Fibroblast of peridontal ligament (primary cell): ENCODE data around the gene CMTM2.

ENCODE experiments used
- DNase-seq: peaks from one replicate; pipeline ENCODE4 v3.0.0-alpha.2; 2010; ENCODE audit errors: extremely low read depth

Gene CMTM2, protein sequence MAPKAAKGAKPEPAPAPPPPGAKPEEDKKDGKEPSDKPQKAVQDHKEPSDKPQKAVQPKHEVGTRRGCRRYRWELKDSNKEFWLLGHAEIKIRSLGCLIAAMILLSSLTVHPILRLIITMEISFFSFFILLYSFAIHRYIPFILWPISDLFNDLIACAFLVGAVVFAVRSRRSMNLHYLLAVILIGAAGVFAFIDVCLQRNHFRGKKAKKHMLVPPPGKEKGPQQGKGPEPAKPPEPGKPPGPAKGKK

DNA sequence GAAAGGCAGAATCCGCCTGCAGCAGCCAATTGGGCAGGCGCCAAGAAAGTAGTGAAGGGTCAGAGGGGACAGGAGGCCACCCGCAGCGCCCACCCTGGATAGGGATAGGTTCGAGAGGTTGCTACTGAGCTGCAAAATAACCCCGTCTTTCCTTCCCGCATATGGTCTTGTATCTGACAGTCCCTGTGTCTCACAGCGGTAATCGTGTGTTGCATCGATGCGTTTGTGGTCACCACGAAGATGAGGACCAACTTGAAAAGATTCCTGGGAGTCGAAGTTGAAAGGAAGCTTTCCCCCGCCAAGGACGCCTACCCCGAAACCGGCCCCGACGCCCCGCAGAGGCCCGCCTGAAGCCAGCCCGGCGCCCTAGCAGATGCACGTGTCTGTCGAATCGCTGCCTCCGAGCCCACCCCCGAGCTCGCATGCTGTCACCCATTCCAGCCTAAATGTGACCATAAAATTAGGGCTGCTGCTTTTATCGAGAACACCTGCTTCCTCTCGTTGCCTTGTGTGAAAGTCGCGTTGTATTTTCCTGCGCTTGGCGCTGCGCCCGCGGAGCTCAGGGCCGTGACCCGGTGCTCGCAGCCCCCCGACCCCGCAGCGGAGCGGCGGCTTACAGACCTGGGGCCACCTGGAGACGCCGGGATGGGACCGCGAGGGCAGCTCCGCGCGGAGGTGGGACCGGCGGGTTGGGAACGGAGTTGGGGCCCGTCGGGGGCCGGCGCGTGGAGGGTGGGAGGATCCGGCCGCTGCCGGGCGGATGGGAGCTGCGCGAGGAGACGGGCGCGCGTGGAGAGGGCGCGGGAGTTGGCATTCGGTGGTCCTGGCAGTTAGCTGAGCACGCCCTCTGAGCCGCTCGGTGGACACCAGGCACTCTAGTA is at the start of gene CMTM2:
Gene CMTM2 (plus strand): TSS at position 813 of the 881 bp plus-strand sequence. CDS start 145 bp downstream, outside the sequence.
- DNase-seq, result no peak

DNA sequence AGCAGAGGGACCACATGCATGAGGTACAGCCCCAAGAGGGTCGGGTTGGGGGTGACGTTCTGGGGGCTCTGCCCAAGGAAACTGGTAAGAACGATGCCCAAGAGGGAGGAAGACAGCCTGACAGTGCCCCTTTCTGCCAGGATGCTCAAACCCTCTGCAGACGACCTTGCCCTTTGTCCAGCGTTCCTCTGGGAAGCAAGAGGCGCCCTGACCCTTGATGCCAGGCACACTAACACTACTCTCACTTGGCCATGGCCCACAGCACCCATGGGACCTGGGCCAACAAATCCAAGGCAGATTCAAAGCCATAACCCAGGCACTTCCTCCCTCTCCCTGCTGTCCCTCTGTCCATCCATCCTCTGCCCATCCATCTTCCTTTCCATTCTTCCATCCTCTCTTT is 49.8 kb upstream of the CMTM2 start:
- DNase-seq, result no peak

DNA sequence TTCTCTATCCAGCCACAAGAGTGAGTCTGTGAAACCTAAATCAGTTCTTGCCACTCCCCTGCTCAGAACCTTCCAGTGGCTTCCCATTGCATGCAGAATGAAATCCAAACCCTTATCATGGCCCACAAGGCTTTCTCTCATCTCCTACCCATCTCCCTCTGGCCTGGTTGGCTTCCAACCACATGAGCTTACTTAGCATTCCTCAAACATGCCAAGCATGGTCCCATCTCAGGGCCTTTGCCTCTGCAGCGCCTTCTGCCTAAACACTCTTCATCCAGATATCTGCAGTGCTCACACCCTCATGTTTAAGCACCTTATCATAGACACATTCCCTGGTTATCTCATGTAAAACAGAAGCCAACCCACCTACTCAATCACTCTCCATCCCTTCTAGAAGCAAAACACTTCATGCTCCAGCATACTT is 44.9 kb upstream of the CMTM2 start:
- DNase-seq, result peak; percentile 11

DNA sequence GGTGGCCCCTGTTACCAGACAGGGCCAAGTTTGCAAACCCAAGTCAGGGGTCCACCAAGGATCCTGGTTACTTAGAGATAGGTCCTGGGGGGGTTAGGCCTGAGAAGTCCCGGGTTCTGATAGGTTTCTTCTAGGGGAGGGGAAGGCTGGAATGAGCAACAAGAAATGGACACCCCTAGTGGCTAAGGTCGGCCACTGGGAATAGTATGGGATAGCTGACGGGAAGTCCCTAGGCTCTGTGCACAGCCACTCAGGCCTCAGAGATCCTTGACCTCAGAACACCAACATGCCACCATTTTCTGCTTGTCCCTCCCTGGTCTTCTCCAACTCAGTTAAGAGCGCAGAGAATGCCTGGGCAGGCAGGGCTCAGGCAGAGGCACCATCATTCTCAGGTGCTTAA is 42.7 kb upstream of the CMTM2 start:
- no peak for DNase-seq

DNA sequence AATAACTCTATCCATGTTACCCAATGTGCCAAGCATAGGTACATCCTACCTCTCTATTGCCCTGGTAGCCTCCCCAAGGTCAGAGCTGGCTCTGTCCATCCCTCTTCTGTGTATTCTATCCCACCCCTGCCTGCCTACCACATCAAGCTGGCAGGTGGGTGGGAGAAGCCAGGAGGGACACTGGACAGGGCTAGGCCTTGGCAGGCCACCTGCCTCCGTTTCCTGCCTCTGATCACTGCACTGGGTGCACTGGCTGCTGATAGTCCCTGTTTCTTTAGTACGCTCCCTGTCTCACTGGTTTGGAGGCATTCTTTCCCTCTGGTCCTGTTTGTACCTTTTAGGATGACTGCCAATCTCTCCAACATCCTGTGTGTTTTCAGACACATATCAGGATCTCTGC is 42.0 kb upstream of the CMTM2 start:
- DNase-seq, result no peak

DNA sequence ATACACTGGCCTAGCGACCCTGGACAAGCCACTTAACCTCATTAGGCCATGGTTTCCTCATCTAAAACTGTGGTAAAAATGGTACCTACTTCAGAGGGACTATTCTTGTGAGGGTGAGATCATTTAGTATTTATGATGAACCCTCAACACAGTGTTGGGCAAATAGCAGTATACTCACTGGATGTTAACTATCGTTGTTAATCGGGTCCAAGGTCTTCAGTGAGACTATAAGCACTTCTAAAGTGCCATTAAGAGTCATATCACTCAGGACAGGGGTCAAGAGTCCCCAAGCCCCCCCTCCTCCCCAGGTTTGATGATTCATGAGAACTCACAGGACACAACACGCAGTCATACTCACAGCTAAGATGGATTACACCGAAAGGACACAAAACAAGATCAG is 40.4 kb upstream of the CMTM2 start:
- no peak for DNase-seq

DNA sequence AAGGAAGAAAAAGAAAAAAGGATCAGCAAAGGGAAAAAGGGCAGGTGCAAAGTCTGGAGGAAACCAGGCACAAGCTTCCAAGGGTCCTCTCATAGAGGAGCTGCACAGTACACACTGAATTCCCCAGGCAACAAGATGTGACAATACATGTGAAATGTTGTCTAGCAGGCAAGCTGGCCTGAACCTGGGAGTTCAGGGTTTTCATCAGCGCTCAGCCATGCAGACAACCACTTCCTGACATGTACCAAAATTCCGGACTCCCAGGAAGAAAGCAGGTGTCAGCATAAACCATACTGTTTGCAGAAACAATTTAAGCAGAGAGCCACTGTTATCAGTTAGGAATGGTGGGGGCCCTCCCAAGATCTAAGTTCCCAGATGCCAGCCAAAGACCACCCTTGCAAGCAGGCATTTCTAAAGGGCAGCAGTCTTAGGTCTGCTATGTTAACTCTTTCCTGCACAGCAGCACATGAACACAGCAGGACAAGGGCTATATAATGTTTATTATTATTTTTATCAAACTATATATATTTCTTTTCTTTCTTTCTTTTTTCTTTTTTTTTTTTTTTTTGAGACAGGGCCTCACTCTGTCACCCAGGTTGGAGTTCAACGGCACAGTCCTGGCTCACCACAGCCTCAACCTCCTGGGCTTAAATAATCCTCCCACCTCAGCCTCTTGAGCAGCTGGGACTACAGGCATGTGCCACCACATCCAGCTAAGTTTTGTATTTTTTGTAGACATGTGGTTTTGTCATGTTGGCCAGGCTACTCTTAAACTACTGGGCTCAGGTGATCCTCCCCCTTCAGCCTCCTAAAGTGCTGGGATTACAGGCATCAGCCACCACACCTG is 39.4 kb upstream of the CMTM2 start:
- DNase-seq, result no peak

DNA sequence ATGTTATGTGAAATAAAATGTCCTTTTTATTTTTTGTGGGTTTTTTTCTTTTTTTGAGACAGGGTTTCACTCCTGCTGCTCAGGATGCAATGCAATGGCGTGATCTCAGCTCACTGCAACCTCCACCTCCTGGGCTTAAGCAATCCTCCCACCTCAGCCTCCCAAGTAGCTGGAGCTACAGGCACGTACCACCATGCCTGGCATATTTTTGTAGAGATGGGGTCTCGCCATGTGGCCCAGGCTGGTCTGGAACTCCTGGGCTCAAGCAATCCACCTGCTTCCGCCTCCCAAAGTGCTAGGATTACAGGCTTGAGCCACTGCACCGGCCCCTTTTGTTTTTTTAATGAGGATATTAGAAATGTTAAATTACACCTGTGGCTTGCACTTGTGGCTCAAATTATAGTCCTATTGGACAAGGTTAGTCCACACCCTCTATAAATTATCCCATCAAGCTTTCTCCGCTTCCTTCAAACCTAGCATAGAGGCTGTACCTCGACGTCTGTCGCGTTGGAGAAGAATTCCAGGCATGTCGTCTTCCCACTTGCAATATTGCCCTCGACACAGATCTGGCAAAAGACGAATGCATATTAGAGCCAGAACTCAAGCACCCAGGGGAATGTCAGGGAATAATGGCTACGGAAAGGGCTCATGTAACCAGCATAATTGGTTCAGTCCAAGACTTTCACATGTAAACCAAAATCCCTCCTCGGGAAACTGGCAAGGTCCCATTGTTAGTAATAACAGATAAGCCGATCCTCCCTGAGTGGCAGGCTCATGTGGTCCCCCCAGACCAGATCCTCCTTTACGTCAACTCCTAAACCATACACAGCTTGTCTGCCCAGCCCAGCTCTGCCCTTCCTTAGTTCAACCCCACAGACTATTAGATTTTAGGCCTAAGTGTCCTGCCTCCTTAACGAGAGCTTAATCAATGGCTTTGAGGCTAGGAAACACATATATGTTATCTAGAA is 37.6 kb upstream of the CMTM2 start:
- no peak for DNase-seq

DNA sequence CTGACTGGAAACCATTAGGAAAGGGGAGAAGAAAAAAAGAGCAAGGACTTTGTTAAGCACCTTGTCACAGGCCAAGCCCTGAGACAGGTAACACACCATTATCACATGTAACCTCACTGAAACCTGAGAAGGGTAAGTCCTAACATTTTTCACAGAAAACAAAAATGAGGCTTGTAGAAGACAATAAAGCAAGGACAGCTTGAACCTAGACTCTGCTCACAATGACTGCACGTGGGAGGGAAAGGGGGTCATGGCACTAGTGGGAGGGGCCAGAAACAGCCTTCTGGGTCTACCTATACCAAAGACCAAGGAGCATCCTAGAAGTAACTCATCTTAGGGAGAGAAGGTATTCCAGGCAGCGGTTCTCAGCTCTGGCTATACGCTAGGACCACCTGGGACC is 36.9 kb upstream of the CMTM2 start:
- DNase-seq, result no peak

DNA sequence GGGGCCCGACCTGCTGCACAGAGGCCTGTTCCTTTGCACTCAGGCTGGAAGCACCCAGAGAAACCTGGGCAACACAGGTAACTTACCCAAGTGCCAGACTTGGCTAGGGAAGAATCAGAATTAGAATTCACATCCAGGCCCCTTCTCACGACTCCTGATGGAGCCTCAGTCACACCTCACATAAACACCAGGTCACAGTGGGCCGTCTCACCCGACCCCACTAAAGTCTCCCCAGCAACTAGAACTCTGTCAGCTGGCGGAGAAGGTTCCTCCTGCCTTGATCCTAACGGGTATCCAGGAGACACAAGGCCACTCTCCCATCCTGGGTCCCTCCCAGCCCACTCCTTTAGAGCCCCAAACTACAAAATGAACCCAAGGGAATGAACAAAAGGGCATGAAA is 35.7 kb upstream of the CMTM2 start:
- DNase-seq, result no peak

DNA sequence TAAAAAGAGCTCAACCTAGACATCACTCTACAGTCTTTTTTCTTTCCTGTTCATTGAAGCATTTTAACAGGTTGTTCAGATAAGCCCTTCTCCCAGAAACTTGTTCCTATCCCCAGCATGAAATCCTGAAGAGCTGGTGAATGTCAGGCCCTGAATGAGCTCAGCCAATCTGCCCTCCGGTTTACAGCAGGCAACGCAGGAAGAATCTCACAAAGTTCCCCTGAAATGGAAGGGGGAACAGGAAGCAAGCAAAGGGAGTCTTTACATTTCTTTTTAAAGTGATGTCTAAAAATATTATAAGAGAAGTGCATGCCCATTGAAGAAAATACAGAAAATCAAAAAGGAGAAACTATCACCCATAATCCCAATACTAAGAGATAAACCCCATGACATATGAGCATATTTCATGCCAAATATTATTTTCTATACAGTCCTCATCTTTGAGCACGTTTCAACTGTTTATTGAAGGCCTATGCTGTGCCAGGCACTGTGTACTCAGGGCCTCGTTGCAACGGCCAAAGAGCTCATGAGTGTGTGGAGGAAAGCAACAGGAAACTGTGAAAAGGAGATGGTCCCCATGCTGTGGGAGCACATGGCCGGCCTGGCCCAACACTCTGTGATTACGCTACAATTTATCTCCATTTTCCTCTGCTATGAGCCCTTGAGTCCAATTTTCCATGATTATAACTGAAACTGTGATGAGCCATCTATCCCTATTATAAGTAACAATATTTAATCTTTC is 35.1 kb upstream of the CMTM2 start:
- DNase-seq, result no peak

DNA sequence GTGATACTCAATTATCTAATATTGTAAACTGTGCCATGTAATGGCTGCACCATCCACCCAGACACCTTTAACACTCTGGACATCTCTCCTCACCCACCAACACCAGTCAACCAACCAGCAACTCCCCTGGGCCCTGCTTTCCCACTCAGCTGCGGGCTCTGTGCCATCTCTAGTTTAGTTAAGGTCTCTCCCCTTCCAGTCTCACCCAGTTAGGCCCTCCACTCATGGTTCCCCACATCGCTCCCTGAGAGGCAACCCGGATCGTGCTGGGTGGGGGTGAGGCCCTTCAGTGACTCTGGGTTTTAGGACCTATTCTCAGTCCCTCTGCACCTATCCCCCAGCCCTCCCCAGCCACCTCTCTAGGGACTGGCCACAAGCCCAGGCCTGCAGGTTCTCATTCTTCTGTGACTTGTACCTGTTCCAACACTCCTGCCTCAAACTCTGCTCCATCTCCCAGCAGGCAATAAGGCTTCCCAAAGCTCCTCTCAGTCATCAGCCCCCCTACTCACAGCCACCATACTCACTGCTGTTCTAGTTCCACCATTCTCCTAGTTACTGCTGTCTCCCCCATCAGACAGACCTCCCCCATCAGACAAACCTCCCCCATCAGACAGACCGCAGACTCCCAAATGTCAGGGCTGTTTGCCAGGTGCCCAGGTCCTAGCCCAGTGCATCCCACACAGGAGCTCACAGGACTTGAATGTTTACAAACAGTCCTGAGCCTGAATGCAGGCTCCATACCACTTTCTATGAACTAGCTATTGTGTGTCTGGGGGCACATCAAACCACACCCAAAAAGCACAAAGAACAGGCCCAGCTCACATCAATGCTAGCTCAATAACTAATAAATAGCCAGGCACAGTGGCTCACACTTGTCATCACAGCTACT is 31.9 kb upstream of the CMTM2 start:
- no peak for DNase-seq

DNA sequence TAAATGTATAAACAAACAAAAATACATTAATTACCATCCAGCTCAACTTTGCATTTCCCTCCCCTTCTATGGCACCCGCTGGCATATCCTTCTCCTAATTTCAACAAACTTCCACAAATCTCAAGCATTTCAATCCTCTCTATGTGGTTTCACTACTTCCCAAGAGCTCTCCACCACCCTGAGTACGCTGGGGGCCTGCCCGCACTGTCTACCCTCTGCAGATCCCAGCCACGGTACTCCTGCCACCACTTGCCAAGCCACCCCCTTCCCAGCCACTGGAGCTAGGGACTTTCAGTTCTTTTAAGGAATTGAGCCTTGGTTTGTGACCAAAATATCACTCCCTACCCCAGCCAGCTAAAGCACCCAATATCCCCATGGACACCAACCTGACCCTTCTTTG is 31.2 kb upstream of the CMTM2 start:
- DNase-seq, result no peak

DNA sequence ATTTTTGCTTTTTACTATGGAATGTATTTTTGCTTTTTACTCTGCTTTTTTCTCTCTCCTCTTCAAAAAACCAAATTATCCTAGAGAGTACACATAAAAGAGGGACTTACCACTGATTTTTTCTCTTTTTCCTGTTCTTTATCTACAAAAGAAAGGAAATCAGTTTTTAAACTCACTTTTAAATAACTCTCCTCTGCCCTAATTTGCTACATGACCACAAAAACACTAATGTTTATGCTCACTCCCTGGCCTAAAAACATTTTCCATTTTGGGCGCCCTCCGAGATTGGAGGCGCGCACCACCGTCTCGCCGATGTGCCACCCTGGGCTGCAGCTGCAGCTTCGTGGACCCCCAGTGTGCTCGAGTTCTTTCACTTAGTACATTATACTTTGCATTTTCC is 30.4 kb upstream of the CMTM2 start:
- no peak for DNase-seq

DNA sequence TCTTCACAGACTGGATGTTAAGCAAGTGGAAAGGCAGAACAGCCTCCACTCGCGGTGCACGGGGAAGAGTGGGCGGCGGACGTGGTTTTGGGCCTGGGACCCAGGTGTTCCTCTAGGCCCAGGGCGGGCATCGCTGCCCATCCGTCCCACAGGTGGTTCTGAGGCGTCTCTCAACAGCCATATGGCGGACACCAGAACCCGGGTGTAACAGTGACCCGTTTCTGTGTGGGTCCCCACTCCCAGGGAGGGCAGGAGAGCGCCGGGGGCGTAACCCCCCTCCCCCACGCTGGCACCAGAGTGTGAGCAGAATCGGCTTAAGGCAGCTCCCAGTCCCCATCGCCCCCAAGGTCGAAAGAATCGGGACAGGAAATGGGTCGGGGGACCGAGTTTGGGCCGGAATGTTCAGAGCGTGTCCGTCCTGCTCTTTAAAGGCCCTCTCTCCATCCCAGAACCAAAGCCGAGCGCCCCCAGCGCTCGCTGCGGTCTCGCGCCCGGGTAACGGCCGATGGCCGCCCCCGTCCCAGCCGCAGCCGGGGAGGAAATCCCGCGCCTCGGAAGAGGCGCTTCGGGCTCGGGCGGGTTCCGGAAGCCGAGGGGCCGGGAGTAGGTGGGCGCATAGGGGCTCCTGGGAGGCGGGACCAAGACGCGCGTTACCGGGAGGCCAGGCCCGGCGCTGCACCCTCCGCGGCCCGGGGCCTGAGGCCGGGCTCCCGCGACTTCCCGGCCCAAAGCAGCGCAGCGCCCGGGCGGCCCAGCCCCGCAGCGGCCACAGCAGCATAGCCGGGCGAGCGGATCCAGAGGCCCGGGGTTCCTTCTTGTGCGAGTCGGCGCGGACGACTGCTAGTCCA is 29.8 kb upstream of the CMTM2 start, which contains the start of gene TK2:
Gene TK2 (minus strand): TSS at position 839 of the 848 bp plus-strand sequence. CDS start 61 bp downstream, at position 778.
- DNase-seq, result peak; percentile 71

DNA sequence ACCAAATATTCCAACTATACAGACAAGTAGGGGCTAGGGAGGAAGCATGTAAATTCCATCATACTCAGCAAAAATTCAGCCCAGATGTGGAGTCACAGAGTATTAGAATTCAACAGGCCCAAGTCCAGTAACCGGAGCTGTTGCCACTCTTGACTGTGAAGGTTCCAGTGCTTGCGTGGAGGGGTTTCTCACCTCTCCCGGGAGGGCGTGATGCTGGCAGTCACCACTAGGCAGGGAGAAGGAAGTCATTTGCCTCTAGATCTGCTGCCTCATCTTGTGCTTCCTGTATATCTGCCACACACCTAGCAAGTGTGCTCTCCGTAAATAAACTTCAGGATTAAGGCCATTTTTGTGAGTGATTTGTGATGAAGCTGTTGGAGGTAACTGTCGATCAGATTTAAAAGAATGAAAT is 27.9 kb upstream of the CMTM2 start:
- DNase-seq, result peak; percentile 18

DNA sequence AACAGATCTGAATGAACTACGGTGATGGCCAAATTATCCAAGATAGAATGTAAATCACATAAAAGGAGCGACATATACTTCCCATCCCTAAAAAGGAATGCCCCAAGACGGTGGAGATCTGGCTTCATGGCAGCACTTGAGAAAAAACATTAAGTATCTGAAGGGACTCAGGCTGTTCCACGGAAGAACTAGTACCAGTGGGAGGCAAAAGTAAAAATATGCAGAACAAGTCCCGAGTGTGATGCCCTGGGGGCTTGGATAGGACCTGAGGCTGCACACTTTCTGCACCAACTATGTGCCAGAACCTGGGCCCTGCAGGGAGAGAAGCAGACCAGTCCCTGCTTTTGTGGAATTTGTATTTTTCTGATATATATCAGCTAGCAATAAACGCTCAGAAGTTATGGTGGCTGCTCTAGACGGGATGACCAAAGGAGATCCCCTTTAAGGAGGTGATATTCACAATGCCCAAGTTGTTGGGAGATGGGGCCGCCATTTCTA is 27.4 kb upstream of the CMTM2 start:
- no peak for DNase-seq
